ENCODE measurements around the gene GRIP2.

GRIP2 gene

GRCh38 chr3:14466179-14466903 lies 73.8 kb downstream of the GRIP2 start:
- no peak for DNase-seq (ENCODE audit: low spot score)

DNA sequence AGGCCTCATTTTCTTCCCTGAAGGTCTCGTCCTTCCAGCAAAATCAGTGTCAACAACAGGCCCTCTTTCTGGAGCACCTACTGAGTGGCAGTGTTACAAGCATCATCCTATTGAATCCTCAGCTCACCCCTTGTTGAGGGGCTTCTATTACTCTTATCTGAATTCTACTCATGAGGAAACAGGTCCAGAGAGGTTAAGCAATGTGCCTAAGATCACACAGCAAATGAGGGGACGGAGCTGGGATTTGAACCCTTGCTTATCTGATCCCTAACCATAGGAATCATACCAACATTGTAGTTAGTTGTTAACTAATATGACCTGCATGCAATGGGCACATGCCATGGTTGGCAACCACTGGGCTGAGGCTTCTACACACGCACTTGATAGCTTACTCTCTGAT lies 74.7 kb downstream of the GRIP2 start:
- DNase-seq (ENCODE audit: low spot score): no peak

GRCh38 chr3:14464521-14464920 lies 75.6 kb downstream of the GRIP2 start:
- DNase-seq (ENCODE audit: low spot score): no peak

DNA sequence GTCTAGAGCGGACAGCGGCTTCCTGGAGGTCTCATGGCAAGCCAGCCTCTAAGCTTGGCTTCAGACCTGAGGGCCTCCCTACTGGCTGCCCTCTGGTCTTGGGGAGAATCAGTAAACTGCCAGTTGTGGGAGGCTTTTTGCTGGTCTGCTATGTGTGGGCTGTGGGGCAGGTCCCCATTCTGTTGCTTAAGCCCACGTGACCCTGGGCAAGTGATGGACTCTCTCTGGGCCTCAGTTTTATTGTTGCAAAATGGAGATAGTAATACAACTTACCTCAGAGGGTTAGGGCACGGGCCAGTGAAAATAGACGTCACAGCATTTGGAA lies 76.0 kb downstream of the GRIP2 start:
- DNase-seq (ENCODE audit: low spot score): no peak

DNA sequence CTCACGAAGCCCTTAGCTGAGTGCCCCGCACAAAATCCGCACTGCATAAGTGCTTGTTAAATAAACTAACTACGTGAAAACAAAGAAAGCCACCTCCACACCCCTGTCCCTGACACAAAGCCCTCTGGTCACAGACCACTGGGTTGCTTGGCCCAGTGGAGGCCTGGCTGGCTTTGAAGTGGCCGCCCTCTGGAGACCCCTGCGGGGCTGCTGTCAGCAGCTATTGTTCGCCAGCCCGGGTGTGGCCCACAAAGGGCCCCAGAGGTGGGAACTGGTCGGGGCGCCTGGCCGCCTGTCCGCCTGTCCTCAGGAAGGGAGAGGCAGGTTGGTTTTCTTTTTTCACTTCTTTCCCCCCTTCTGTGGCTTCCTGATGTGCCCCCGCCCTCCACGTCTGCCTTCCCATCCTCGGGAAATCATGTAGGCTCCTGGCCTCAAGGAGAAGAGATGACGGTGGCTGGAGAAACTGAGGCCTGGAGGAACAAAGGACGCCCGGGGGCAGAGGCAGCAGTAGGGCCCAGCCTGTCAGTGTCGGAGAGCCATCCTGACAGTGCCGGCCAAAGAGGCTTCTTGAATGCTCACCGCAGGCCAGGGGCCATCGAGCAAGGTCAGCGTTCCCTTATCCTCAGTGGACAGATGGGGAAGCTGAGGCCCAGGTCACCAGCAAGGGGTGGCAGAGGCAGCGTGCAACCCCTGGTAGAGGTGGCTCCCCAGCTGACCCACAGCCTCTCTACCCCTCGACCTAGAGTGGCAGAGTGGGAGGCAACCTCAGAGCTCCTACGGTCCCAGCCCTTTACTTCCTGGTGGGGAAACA lies 76.6 kb downstream of the GRIP2 start:
- DNase-seq (ENCODE audit: low spot score): no peak

- no peak for DNase-seq (ENCODE audit: low spot score)
These were observed 77.4 kb downstream of the GRIP2 start for GRCh38 chr3:14462738-14463137.

GRCh38 chr3:14461748-14462324 lies 78.3 kb downstream of the GRIP2 start:
- DNase-seq (ENCODE audit: low spot score): peak; percentile 39

DNA sequence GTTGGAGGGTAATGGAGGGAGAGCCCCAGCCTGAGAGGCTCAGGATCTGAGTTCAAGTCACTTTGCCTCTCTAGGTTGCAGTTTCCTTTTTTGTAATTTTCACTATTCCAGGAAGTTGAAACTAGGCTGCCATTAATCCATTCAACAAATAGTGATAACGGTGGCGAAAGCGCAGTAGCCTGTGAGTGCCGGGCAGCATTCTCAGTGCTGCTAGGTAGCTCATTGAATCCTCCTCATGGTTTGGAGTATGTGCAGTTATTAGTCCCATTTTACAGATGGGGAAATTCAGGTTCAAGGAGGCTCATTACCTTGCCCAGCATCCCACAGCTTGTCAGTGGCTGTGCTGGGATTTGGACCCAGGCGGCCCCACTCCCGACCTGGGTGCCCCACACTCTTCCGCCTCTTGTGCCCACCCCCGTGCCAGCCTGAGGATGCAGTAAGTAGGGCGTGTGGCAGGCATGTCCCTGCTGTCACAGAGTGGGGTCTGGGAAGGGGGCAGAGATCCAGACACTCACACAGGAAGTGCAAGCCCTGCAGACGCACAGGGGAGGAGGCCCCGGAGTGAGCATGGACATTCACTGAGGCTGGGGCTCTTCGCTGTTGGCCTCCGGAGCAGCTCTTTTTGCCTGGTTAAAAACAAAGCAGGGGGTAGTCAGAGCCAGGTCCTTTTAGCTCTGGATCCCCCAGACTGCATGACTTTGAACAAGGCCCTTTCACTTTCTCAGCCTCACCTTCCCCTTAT lies 79.0 kb downstream of the GRIP2 start:
- no peak for DNase-seq (ENCODE audit: low spot score)

GRCh38 chr3:14460342-14461005 lies 79.7 kb downstream of the GRIP2 start:
- DNase-seq (ENCODE audit: low spot score): no peak

DNA sequence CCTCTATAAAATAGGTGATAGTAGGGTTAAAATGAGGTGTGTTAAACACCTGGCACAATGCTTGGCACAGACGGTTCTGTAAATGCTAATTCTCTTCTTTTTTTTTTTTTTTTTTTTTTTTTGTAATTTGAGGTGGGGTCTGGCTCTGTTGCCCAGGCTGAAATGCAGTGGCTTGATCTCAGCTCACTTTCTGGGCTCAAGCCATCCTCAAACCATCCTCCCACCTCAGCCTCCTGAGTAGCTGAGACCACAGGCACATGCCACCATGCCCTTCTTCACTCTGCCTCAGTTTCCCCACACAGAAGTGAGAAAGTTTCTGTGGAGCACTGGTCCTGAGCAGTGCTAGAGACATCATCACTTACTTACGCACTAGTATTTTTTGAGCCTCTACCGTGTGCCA lies 80.4 kb downstream of the GRIP2 start:
- no peak for DNase-seq (ENCODE audit: low spot score)

DNA sequence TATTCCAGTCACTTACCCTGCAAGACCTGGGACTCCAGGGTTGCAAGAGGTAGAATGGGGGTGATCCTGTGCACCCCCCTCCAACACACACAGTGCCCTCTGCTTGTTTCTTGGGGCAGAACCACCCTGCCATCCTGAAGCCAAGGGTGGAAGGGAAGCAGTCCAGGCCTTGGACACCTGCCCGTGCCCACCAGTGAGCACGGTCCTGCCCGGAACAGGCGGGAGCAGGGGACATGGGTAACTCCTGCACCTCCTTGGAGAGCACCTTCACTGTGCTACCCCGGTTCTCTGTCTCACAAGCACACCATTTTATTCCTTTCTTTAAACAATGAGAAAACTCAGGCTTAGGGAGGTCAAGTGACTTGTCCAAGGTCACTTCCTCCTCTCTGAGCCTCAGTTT lies 80.8 kb downstream of the GRIP2 start:
- DNase-seq (ENCODE audit: low spot score): no peak

- DNase-seq (ENCODE audit: low spot score): no peak
These were observed 81.5 kb downstream of the GRIP2 start for GRCh38 chr3:14458434-14459275.

GRCh38 chr3:14457999-14458398 lies 82.1 kb downstream of the GRIP2 start:
- DNase-seq (ENCODE audit: low spot score): no peak

DNA sequence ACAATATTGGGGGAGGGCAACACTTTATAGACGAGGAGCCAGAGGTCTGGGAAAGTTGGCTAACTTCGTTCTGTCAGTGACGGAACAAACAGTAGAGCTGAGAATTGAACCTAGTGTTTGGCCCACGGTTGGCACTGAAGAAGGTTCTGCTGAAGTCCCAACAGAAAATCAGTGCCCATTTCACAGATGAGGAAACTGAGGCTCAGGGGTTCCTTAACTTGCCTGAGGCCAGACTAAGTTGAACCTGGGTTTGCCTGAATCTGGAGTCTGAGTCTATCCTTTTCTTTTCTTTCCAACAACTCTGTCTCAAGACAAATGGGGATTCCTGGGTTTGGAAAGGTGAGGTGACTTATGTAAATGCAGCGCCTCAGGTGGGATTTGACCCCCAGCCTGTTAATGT lies 82.7 kb downstream of the GRIP2 start:
- no peak for DNase-seq (ENCODE audit: low spot score)

DNA sequence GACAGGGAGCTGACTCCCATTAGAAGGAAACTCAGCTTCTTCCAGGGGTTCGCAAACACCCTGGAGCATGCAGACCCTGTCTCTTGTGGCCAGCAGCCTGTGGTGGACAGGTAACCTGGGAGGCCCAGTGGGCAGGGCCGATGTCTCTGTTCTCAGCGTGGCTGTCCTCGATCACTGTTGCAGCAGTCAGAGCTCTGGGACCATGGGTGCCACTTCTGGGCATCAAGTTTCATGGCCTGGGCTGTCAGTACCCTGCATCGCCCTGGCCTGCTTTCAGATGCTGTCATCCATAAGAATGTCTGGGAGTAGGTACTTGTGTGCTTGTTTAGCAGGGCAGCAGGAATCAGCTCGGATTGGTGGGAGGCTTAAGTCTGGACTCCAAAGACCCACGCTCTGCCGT lies 83.3 kb downstream of the GRIP2 start:
- DNase-seq (ENCODE audit: low spot score): no peak

DNA sequence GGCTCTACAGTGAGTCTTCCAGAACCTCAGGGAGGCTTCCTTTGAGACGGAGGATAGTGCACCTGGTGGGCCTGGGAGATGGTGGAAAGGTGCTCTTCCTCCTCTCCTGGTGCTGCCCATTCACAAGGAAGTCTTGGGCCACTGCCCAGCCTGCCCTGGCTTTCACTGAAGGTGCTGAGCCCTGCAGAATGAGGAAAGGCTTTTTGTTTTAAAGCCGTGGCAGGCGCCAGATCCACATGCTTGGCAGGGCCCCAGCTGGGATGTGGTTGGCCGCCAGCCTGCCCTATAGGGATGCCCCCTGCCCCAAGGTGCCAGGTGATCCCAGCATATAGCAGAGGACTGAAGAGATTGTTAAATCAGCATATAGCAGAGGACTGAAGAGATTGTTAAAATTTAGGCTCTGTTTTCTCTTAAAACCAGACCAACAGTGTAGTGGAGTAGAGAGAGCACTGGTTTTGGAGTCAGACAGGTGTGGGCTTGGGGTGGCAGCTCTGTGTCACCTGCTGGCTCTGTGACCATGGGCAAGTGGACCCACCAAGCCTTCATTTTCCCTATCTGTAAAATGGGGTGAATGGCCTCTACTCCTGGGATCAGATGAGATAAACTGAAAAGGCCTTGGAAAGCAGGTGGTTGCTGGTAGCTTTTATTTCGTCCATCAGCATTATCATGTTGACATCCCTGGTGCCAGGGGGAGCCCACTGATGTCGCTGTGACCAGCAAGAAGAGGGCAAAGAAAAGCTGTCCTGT lies 84.4 kb downstream of the GRIP2 start:
- no peak for DNase-seq (ENCODE audit: low spot score)

DNA sequence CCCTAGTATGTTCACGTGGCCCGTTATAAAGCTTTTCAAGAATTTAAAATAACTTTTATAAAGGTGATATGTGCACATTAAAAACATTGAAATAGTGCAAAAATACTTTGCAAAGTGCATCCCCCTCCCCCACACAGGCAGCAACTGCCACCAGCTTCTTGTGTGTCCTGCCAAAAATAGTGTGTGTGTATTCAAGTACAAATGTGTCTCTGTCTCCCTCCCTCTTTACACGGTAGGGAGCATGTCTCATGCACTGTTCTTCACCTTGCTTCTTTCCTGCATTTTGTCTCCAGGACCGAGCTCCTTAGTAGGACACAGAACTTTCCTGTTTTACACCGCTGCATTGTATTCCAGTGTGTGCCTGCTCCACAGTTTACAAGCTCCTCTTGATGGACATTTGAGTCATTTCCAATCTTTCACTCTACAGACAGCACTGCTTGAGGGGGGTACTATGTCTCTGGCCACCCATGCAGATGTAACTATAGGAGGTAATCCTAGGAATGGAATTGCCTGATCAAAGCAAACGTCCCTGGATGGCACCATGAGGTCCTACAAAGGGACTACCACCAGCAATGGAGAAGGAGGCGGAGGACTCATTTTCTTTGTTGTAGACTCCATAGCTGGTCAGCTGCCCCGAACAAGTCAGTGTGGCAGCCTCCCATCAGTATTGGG lies 85.4 kb downstream of the GRIP2 start:
- DNase-seq (ENCODE audit: low spot score): no peak

- no peak for DNase-seq (ENCODE audit: low spot score)
These were observed 86.1 kb downstream of the GRIP2 start for GRCh38 chr3:14453876-14454638.
